GM18505 (cell line): ENCODE results near the gene SLC25A30.
"Not testable (repeated sequence)": the region's sequence is repeated elsewhere in the genome, so short reads cannot be mapped to it uniquely, and the experiment has no call there.

Source experiments
- ATAC-seq: cut with Tn5 transposase; IDR thresholded peaks from one replicate; pipeline ENCODE4 v1.9.1; 2021; ENCODE audit not compliant: unreplicated experiment
- POLR2A ChIP-seq: IDR thresholded peaks from 4 replicates; pipeline ENCODE4 v1.6.1; 2011; ENCODE audit warnings: borderline replicate concordance; ENCODE audit not compliant: insufficient read depth, insufficient read length; ENCODE audit errors: extremely low read depth

The SLC25A30 gene

DNA sequence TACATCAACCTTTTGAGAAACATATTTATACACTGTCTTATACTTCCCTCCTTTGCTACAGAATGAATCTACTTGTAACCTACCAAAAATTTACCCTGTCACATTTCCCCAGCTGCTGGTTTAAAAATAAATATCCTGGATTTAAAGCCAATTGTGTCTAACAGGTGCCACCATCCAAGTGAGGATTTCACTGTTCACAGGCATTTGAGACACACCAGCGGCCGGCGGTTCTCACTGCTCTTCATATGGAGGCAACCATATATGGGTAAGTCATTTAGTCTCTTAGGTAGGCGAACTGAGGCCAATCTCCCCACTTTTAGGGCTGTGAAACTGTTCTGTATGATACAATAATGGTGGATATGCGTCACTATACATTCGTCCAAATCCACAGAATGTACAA is 26.2 kb downstream of the SLC25A30 start:
- TF ChIP-seq POLR2A, result no peak

GRCh38 chr13:45391128-45391527 is 27.0 kb downstream of the SLC25A30 start:
- not testable (repeated sequence) for ATAC-seq

More for the DNA sequence above, 26.2 kb downstream of the SLC25A30 start:
- no peak for ATAC-seq

- not testable (repeated sequence) for ATAC-seq
Measured at GRCh38 chr13:45390348-45390747, 27.8 kb downstream of the SLC25A30 start.

DNA sequence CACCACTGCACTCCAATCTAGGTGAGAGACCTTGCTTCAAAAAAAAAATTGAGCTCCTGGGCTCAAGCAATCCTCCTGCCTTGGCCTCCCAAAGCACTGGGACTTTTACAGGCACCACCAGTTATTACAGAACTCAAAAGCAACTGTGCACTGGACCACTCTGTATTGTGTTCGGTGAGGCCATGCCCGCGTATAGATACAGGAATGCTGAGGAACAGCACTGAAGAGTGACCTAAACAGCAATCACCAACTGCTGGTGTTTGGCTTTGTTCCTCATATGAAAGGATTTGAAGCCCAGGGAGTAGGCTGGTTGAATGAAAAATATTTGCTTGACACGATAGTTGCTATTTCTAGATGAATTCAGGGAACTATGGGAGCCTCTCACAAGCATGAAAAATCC is 29.5 kb downstream of the SLC25A30 start:
- no peak for TF ChIP-seq POLR2A
- no peak for ATAC-seq

DNA sequence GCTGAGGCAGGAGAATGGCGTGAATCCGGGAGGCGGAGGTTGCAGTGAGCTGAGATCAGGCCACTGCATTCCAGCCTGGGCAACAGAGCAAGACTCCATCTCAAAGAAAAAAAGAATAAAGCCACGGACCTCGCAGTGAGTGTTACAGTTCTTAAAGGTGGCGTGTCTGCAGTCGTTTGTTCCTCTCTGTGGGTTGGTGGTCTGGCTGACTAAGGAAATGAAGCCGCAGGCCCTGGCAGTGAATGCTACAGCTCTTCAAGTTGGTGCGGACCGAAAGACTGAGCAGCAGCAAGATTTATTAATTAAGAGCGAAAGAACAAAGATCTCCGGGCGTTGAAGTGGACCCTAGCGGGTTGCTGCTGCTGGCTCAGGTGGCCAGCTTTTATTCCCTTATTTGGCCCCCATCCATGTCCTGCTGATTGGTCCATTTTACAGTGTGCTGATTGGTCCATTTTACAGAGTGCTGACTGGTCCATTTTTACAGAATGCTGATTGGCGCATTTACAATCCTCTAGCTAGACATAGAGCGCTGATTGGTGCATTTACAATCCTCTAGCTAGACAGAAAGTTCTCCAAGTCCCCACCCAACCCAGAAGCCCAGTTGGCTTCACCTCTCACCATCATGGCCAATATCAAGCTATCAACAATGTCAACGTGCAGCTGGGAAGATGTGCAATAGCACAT is 31.1 kb downstream of the SLC25A30 start:
- ATAC-seq, result not testable (repeated sequence)

DNA sequence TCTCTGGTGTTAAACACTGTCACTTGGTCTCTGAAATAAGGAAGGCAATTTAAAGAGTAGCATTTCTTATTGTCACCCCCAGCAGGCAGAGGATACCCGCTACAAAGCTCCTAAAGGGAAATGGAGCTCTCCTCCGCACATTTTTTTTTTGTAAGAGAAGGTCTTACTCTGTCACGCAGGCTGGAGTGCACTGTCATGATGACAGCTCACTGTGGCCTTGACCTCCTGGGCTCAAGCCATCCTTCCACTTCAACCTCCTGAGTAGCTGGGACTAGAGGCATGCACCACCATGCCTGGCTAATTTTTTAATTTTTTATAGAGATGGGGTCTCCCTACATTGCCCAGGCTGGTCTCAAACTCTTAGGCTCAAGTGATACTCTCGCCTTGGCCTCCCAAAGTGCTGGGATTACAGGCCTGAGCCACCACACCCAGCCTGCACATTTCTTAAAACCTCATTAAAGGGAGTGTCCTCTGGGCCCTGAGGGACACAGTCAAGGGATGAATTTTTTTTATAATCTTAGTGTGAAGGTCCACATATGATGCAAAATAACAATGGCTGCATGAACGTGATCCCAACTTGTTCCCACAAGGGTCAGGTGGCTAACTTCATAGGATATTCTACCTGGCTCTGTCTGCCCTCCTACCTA is 32.1 kb downstream of the SLC25A30 start:
- no peak for ATAC-seq
- TF ChIP-seq POLR2A, result no peak

DNA sequence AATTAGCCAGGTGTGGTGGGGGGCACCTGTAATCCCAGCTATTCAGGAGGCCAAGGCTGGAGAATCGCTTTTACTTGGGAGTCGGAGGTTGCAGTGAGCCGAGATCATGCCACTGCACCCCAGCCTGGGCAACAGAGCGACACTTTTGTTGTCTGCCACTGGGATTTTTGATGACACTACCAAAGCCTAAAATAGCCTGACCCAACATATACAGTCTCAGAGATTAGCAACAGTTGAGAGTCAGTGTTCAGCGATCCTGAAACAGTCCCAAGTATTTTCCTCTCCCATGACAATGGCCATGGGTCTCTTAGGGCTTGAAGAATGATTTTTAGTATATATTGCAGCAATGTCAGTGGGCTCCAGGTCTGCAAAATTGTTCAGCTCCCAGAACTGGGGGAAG is 32.9 kb downstream of the SLC25A30 start:
- TF ChIP-seq POLR2A, result no peak
- ATAC-seq, result no peak

DNA sequence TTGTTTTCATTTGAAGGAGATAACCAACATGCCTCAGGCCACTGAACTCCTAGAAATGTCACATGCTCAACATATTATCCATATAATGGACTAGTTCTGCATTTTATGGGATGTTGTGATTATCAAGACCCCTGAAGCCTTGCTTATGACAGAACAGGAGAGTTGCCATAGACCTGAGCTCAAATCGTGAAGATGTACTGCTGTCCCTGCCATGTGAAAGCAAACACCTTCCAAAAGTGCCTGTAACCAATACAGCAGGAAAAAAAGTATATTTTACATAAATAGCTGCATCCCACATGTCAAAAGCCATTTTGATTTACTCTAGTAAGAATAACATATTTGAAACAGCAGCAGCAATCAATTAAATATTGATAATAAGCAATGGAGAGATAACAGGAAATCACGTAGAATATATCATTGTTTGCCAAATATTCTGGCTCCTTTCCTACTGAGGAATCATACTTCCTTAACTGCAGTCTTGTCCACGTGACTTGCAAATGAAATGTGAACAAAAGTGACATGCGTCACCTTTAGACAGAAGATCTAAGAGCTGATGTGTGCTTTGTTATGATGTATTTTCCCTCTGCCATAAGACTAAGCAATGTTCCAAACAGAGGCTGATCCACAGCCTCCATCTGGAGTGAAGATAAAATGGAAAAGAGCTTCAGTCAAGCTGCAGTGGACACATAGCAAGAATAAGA is 33.5 kb downstream of the SLC25A30 start:
- no peak for ATAC-seq
- no peak for TF ChIP-seq POLR2A

DNA sequence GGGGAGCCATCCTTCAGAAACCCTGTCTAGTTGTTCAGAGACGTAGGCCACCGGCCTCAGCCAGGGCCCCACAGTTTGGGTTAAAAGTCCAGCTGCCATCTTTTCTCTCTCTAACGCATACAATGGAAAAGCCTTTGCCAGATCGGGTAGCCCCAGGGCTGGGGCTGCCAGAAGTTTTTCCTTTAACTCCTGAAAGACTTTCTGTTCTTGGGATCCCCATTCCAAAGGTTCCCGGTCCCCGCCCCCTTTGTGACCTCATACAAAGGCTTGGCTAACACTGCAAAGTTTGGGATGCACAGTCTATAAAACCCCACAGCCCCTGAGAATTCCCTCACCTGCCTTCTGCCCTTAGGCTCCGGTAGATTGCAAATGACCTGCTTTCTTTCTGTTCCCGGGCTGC is 35.4 kb downstream of the SLC25A30 start:
- ATAC-seq, result not testable (repeated sequence)

- TF ChIP-seq POLR2A, result no peak
- no peak for ATAC-seq
Measured at GRCh38 chr13:45381196-45381595, 37.0 kb downstream of the SLC25A30 start.

DNA sequence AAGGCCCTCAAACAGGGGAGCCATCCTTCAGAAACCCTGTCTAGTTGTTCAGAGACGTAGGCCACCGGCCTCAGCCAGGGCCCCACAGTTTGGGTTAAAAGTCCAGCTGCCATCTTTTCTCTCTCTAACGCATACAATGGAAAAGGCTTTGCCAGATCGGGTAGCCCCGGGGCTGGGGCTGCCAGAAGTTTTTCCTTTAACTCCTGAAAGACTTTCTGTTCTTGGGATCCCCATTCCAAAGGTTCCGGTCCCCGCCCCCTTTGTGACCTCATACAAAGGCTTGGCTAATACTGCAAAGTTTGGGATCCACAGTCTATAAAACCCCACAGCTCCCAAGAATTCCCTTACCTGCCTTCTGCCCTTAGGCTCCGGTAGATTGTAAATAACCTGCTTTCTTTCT is 37.5 kb downstream of the SLC25A30 start:
- ATAC-seq, result not testable (repeated sequence)

DNA sequence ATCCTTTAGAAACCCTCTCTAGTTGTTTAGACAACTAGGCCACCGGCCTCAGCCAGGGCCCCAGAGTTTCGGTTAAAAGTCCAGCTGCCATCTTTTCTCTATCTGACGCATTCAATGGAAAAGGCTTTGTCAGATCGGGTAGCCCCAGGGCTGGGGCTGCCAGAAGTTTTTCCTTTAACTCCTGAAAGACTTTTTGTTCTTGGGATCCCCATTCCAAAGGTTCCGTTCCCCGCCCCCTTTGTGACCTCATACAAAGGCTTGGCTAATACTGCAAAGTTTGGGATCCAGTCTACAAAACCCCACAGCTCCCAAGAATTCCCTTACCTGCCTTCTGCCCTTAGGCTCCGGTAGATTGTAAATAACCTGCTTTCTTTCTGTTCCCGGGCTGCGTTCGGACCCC is 38.7 kb downstream of the SLC25A30 start:
- ATAC-seq, result not testable (repeated sequence)

GRCh38 chr13:45378786-45379185 is 39.4 kb downstream of the SLC25A30 start:
- not testable (repeated sequence) for ATAC-seq

- ATAC-seq, result not testable (repeated sequence)
Measured at GRCh38 chr13:45377314-45377713, 40.9 kb downstream of the SLC25A30 start.

GRCh38 chr13:45376651-45377050 is 41.5 kb downstream of the SLC25A30 start:
- ATAC-seq, result not testable (repeated sequence)

GRCh38 chr13:45374917-45375316 is 43.3 kb downstream of the SLC25A30 start:
- no peak for TF ChIP-seq POLR2A
- ATAC-seq, result no peak
